ENCODE results near the gene TAF6L.
"Not testable (repeated sequence)": the region's sequence is repeated elsewhere in the genome, so short reads cannot be mapped to it uniquely, and the experiment has no call there.

The TAF6L gene

DNA sequence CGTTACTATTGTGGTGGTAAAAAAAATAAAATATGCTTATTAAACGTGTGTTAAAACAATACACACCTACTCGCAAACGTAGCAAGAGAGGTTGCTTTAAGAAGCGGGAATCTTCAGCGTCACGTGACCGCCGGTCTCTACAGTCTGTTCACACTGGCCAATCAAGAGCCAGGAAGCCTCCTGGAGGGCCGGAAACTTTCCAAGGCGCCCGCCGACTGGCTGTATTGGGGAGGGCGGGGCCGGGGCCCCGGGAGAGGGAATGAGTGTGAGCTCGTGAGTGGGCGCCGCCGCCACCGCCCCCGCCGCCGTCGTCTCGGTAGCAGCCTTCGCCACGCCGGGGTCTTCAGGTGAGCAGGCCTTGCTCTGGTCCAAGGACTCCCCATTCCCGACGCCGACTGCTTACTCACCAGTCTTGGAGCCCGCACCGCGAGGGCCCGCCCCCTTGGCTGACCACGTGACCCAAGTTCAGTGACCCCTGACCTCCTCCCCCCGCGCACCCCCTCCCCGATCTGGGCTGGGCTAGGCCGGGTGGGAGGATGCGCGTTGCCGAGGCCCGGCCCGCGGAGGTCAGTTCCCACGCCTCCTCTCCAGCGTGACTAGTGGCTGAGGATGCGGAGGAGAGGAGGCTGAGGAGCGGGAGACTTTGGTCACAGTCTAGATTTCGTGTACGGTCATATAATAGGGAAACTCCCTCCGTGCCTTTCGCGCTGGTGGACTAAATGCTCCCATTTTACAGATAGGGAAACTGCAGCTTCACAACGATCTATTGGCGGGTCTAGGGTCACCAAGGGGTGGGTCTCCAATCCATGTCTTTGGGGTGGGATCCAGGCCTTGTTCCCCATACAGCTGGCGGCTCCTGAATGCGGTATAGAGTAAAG lies at the start of gene TAF6L:
Gene TAF6L, plus strand, starts transcription at position 253 of the 878 bp plus-strand sequence. CDS start 4,388 bp downstream, outside the sequence.
- DNase-seq, result peak; percentile 91

DNA sequence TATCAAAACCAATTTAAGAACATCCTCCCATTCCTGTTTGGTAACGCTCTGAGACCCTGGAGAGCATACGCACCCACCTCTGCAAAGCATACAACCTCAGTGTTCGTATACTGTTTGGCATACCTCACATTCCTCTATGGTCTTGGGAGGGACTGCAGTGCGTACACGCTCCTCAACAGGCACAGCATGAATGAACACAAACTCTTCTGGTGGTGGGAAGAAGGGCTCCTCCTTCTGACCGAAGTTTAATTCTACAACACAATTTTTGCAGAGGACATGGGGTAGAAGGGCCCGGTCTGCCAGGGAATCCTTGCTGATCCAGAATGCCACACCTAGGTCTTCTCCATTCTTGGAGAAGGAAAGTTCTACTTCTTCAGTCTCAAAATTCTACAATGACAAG lies 49.2 kb upstream of the TAF6L start:
- DNase-seq, result no peak

GRCh38 chr11:62724171-62724570 lies 47.0 kb upstream of the TAF6L start:
- DNase-seq, result no peak

GRCh38 chr11:62725646-62726045 lies 45.5 kb upstream of the TAF6L start:
- no peak for DNase-seq

DNA sequence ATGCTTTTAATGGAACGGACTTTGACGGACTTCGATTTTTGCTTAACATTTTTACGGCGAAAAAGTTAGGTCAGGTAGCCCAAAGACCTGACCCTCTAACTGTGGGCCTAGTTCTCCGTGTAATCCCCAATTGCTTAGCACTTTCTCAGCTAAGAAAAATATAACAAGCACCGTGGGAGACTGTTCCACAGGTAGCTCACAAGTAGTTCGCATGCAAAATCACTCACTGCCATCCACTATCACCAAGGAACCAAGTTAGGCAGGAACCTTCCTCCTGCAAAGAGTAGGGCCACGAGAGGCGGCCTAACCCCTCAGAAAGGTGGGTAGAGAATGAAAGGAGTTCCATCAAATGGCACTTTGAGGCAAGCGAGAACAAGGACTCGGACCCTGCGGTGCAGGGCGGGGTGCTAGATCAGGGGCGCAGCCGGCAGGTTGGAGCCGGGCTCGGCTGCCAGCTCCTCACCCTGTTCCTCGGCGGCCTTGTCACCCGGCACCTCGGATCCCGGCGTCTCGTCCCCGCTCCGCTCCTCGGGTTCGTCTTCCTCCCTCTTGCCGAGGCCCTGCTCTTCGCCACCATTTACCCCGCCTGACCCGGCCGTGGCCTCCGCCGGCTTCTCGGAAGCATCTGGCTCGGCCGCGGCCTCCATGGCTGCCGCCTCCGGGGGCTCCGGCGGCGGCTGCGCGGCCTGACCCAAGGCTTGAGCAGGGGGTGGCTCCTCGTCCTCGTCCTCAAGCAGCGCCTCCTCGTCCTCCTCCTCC lies 44.9 kb upstream of the TAF6L start:
- DNase-seq, result no peak

DNA sequence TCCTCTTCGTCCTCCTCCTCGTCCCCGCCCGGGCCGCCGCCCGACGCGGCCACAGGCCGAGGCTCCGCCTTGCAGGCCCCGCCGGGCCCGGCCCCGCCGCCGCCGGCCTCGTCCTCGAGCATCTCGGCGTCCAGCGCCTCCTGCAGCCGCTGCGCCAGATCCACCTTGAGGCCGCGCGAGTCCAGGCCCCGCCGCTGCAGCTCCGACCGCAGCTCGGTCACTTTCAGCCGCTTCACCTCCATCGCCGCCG lies 44.4 kb upstream of the TAF6L start:
- no peak for DNase-seq

DNA sequence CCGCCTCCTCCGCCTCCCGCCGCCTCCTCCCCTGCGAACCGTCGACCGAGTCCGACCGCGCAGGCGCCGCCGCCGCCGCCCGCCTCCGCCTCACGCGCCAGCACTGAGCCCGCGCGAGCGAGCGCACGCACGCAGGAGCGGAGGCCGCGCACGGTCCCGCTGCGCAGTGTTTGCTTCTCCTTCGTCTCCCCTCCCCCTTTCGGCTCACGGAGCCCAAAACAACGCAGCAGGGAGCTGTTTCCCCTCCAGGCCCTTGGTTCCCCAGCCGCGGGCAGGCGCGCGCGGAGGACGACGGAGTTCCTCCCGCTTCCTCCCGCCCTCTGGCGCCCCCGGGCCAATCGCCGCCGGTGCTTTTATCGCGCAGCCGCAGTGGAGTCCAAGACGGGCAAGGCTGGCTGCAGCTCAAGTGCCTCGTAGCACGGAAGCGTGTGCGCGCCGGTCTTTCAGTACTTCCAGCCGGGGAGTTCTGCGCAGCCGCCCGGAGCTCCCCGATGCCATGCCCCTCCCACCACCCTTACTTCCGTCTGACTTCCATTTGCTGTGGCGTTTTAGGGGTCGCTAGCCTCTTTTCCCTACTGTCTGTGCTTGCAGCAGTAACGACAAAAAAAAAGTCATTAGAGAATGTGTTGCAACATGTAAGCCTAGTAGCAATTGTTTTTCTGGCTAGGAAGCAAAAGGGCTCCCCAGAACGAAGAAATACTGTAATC lies 43.9 kb upstream of the TAF6L start, which contains the start of gene HNRNPUL2:
Gene HNRNPUL2, minus strand, starts transcription at position 293 of the 707 bp plus-strand sequence. CDS start 301 bp downstream, outside the sequence.
- peak; percentile 98 for DNase-seq

DNA sequence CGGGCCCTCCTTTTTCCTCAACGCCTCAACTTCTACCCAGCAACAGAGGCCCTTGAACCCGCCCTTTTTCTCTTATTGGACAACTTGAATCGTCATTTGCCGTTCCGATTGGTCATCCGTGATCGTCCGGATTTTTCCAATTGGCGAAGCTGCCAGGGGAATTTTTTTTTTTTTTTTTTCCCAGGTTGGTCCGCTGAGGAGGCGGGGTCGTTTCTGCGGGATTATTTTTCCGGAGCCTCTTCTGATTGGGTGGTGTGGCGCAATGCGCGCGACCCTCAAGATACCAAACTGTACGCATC lies 43.4 kb upstream of the TAF6L start:
- peak; percentile 94 for DNase-seq

DNA sequence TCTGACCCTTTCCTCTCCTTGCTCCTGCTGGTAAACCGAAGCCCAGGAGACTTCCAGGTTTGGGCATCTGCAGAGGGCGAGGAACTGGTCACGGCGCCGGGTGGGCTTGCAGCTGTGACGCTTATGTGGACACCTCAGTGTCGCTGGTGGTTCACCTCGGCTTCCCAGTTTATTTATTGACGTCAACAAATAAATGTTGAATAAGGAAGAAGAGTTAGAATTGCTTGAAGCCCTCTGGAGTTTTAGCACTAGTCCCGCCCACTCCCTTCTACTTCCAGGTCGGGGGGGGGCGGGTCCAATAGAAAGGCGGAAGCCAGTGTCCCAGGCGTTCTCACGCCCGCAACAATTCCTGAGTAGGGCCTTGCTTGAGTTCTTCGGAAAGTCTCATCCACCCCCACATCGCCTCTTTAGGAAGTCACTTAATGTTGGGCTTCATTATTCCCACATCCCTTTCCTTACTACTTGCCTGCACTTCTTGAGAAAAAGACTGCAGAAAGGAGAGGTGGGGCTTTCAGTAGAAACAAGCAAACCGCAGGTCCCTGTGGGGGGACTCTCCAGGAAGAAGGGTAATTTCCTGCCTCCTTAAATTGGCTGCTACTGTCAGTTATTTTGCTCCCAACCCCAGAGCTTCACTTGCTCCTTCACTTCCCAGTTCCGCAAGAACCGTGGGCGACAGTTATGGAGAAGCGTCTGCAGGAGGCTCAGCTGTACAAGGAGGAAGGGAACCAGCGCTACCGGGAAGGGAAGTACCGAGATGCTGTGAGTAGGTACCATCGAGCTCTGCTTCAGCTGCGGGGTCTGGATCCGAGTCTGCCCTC lies 42.8 kb upstream of the TAF6L start, which contains the start of gene TTC9C:
Gene TTC9C, plus strand, starts transcription at position 316 of the 818 bp plus-strand sequence. Its CDS starts 363 bp downstream, at position 679.
- peak; percentile 78 for DNase-seq

GRCh38 chr11:62730076-62730475 lies 41.1 kb upstream of the TAF6L start:
- not testable (repeated sequence) for DNase-seq

DNA sequence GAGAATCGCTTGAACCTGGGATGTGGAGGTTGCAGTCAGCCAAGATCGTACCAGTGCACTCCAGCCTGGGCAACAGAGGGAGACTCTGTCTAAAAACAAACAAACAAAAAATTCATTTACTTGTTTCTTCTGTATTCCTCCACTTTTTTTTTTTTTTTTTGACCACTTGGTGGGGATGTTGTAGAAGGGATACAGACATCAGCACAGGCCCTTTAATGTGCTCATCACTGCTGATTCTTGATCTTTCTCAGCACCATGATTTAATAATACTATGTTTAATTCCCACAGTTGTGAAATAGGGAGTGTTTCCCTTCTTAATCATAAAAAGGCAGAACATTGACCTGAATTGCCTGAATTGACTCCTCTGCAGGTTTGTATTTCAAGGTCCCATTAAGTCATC lies 38.4 kb upstream of the TAF6L start:
- no peak for DNase-seq

GRCh38 chr11:62737196-62737595 lies 34.0 kb upstream of the TAF6L start:
- DNase-seq, result no peak

DNA sequence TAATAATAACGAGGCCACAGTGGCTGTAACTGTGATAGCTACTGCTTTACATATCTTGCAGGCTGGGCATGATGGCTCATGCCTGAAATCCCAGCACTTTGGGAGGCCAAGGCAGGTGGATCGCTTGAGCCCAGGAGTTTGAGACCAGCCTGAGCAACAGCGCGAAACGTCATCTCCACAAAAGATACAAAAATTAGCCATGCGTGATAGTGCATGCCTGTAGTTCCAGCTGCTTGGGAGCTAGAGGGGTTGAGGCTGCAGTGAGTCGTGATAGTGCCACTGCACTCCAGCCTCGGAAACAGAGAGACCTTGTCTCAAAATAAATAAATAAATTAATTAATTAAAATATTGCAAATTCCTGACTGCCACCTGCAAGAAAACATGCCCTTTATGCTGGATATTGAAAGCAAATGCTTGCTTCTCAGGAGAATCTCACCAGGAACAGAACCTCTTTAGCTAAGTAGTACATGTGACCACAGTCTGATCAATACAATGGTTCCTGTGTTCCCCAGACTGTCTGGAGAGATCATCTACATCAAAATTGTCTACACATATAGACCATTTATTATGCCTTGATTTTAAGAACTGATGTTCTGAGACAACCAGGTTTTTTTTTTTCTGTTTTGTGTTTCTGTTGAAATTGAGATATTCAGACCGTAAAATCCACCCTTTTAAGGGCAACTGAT lies 23.6 kb upstream of the TAF6L start:
- no peak for DNase-seq

DNA sequence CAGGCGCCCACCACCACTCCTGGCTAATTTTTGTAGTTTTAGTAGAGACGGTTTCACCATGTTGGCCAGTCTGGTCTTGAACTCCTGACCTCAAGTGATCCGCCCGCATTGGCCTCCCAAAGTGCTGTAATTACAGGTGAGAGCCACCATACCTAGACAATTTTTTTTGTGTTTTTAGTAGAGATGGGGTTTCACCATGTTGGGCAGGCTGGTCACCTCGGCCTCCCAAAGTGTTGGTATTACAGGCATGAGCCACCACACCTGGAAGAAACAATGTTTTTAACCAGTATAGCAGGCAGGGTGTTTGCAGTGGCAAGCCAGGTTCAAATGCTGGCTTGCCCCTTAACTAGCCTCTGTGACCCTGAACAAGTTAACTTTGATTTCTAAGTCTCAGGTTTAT lies 21.3 kb upstream of the TAF6L start:
- DNase-seq, result not testable (repeated sequence)

GRCh38 chr11:62752177-62752785 lies 18.9 kb upstream of the TAF6L start:
- no peak for DNase-seq

DNA sequence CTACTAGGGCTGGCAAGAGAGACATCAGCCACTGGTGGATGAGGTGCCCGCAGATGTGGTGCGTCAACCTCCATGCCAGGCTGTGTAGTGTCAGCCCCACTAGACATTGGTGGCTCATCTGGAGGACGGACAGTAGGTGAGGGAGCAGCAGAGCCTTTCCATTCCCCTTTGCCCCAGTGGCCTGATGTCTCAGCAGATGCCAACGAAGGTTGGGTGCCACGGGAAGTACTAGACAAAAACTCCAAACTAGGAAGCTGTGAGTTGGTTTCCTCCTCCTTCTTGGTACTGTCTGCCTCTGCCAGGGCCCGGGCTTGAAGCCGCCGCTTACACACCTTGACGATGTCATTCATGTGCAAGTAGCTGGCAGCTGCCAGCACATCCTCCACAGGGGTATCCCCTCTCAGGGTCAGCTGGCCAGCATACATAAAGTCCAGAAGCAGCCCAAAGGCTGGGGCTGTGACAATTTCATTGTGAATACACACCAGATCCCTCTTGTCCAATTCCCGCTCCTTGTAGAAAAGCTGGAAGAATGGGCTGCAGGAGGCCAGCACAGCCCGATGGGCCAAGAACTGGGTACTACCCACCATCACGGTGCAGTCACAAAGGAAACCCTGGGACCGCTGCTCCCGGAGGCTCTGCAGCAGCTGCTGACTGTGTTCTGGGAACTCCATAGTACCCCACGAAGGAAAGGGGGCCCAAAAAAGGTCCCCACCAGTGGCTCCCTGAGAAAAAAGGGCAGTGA lies 18.0 kb upstream of the TAF6L start:
- DNase-seq, result no peak

DNA sequence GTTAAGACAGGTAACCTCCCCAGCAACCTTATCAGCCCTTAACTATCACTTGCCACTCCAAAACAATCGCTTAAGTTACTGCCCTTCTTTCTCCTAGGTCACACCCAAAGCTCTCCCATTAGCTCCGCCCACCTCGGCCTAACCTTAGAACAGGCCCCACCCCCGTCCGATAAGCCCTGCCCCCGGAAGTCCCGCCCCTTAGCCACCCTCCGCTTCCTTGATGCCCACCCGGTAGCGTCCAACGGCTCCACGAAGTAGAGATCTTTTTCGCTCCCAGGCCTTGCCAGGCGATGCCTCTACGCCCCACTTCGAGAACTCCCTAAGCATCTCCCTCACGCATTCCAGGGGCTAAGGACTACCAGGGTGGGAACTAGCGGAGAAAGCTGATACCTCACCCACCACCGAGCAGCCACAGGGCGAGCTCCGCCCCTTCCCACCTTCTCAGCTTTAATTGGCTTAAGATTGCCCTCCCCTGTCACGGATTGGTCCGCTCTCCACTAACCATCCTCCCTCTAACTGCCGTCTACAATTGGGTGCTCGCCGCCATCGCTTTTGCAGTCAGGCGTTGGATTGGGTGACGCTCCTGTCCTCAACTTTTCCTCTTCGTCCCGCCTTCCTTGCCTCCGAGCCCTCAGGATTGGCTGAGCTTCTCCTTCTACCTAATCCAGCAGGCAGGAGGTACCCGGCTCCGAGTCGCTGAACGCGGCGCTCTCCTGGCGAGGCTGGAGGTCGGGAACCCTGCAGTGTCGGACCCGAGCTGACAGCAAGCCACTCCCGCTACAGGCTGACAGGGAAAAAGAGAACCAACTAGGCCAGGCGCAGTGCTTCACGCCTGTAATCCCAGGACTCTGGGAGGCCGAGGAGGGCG lies 17.2 kb upstream of the TAF6L start, which contains the start of gene ZBTB3:
Gene ZBTB3, minus strand, starts transcription at position 425 of the 868 bp plus-strand sequence. CDS start 496 bp downstream, outside the sequence.
- peak; percentile 99 for DNase-seq

- DNase-seq, result no peak
Measured at GRCh38 chr11:62755086-62755615, 16.0 kb upstream of the TAF6L start.

Data from GF-D8 (cell line).